ENCODE results near the gene DPYD. TPM values are rescaled to one million over a fixed set of nuclear protein-coding genes. Genes with fewer than 3 reads are reported as not detected.

DPYD gene
- total RNA-seq, 2 donors from 2014 or later, result 9.2 to 17.5 TPM

- H3K27me3 ChIP-seq (ENCODE audit: control insufficient read depth, insufficient read depth, low read length, poor library complexity, severe bottlenecking), result no peaks in the 10 kb centered on the region
- Mint-ChIP-seq H3K4me1 (peaks cover 17% of the 10 kb centered on the region), H3K9me3 (peaks cover 4% of the 10 kb centered on the region), H3K27me3 (ENCODE audit: insufficient read depth) (peaks cover 2% of the 10 kb centered on the region), H3K36me3 (ENCODE audit: low read depth) (no peaks in the 10 kb centered on the region), H3K27ac (no peak overlapping the region), H3K4me3 (no peak overlapping the region)
- no peak overlapping the region for H3K27ac ChIP-seq (ENCODE audit: low read depth, low read length)
- no peaks in the 10 kb centered on the region for H3K9me3 ChIP-seq (ENCODE audit: control insufficient read depth, low read length)
- no peak overlapping the region for H3K4me3 ChIP-seq (ENCODE audit: low read length)
- H3K9ac ChIP-seq (ENCODE audit: extremely low read depth, low read length, poor library complexity, severe bottlenecking), result no peak overlapping the region
- no peak for TF ChIP-seq CTCF (conservative IDR thresholded peaks at IDR 0.05)
- H3K4me1 ChIP-seq (ENCODE audit: control insufficient read depth, insufficient read depth, low read length), result no peaks in the 10 kb centered on the region
- H3K36me3 ChIP-seq (ENCODE audit: control insufficient read depth, insufficient read depth, low read length), result no peaks in the 10 kb centered on the region
- no peak for DNase-seq
These were observed 655.2 kb downstream of the DPYD start for GRCh38 chr1:97265630-97266029.

- Histone ChIP-seq H3K9me3 (ENCODE audit: control insufficient read depth, low read length) (no peaks in the 10 kb centered on the region), H3K4me3 (ENCODE audit: low read length) (no peak overlapping the region), H3K4me1 (ENCODE audit: control insufficient read depth, insufficient read depth, low read length) (no peaks in the 10 kb centered on the region), H3K36me3 (ENCODE audit: control insufficient read depth, insufficient read depth, low read length) (no peaks in the 10 kb centered on the region), H3K27me3 (ENCODE audit: control insufficient read depth, insufficient read depth, low read length, poor library complexity, severe bottlenecking) (no peaks in the 10 kb centered on the region), H3K9ac (ENCODE audit: extremely low read depth, low read length, poor library complexity, severe bottlenecking) (no peak overlapping the region), H3K27ac (ENCODE audit: low read depth, low read length) (no peak overlapping the region)
- H3K9me3 Mint-ChIP-seq, result peaks cover 4% of the 10 kb centered on the region
- WGBS, 2 experiments (ENCODE audit: insufficient coverage in 1 of 2, insufficient read length in 1 of 2), result no CpG with 5 or more reads among the region's 1 CpG
- H3K36me3 Mint-ChIP-seq (ENCODE audit: low read depth), result no peaks in the 10 kb centered on the region
- H3K27ac Mint-ChIP-seq, result no peak overlapping the region
- H3K4me3 Mint-ChIP-seq, result no peak overlapping the region
- no peak for DNase-seq
- no peak for TF ChIP-seq CTCF (conservative IDR thresholded peaks at IDR 0.05)
- H3K27me3 Mint-ChIP-seq (ENCODE audit: insufficient read depth), result no peaks in the 10 kb centered on the region
- H3K4me1 Mint-ChIP-seq, result peaks cover 11% of the 10 kb centered on the region
These were observed 658.0 kb downstream of the DPYD start for GRCh38 chr1:97262842-97263241.

GRCh38 chr1:97258597-97258996 is 662.2 kb downstream of the DPYD start:
- Mint-ChIP-seq H3K9me3 (no peaks in the 10 kb centered on the region), H3K27me3 (ENCODE audit: insufficient read depth) (no peaks in the 10 kb centered on the region), H3K4me3 (no peak overlapping the region), H3K36me3 (ENCODE audit: low read depth) (no peaks in the 10 kb centered on the region), H3K27ac (no peak overlapping the region), H3K4me1 (peaks cover 9% of the 10 kb centered on the region)
- H3K9me3 ChIP-seq (ENCODE audit: control insufficient read depth, low read length), result no peaks in the 10 kb centered on the region
- H3K27me3 ChIP-seq (ENCODE audit: control insufficient read depth, insufficient read depth, low read length, poor library complexity, severe bottlenecking), result no peaks in the 10 kb centered on the region
- no peaks in the 10 kb centered on the region for H3K4me1 ChIP-seq (ENCODE audit: control insufficient read depth, insufficient read depth, low read length)
- H3K9ac ChIP-seq (ENCODE audit: extremely low read depth, low read length, poor library complexity, severe bottlenecking), result no peak overlapping the region
- no peak overlapping the region for H3K4me3 ChIP-seq (ENCODE audit: low read length)
- no peaks in the 10 kb centered on the region for H3K36me3 ChIP-seq (ENCODE audit: control insufficient read depth, insufficient read depth, low read length)
- no peak overlapping the region for H3K27ac ChIP-seq (ENCODE audit: low read depth, low read length)
- 90 to 100% methylated on average over 1 of the region's 1 CpG for WGBS, 2 experiments (ENCODE audit: insufficient coverage in 1 of 2, insufficient read length in 1 of 2)
- no peak for TF ChIP-seq CTCF (conservative IDR thresholded peaks at IDR 0.05)
- DNase-seq, result no peak

All from endodermal cell (in vitro differentiated cells).